ENCODE measurements around the gene LMNB1.
"Not testable (repeated sequence)": the region's sequence is repeated elsewhere in the genome, so short reads cannot be mapped to it uniquely, and the experiment has no call there.

DNA sequence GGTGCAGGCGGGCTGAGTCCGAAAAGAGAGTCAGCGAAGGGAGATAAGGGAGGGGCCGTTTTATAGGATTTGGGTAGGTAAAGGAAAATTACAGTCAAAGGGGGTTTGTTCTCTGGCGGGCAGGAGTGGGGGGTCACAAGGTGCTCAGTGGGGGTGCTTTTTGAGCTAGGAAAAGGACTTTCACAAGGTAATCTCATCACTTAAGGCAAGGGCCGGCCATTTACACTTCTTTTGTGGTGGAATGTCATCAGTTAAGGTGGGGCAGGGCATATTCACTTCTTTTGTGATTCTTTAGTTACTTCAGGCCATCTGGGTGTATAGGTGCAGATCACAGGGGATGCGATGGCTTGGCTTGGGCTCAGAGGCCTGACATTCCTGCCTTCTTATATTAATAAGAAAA lies 62.5 kb downstream of the LMNB1 start:
- TF ChIP-seq, protein P1, sequence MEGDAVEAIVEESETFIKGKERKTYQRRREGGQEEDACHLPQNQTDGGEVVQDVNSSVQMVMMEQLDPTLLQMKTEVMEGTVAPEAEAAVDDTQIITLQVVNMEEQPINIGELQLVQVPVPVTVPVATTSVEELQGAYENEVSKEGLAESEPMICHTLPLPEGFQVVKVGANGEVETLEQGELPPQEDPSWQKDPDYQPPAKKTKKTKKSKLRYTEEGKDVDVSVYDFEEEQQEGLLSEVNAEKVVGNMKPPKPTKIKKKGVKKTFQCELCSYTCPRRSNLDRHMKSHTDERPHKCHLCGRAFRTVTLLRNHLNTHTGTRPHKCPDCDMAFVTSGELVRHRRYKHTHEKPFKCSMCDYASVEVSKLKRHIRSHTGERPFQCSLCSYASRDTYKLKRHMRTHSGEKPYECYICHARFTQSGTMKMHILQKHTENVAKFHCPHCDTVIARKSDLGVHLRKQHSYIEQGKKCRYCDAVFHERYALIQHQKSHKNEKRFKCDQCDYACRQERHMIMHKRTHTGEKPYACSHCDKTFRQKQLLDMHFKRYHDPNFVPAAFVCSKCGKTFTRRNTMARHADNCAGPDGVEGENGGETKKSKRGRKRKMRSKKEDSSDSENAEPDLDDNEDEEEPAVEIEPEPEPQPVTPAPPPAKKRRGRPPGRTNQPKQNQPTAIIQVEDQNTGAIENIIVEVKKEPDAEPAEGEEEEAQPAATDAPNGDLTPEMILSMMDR (conservative IDR thresholded peaks at IDR 0.05): not testable (repeated sequence)
- not testable (repeated sequence) for TF ChIP-seq ZFX (IDR thresholded peaks at IDR 0.05)
